T-helper 1 cell treated with Interleukin-12 subunit alpha and Interleukin-12 subunit beta and Interleukin-4 antibody, amounts not matched to agents 30 ng/mL and 1 ng/mL, for 36 hours (primary cell): ENCODE data around the gene SOS1. TPM values are rescaled to one million over a fixed set of nuclear protein-coding genes. Genes with fewer than 3 reads are reported as not detected.

ENCODE experiments used
- intact Hi-C: fragments of 100-400 bp; cut with micrococcal nuclease; formaldehyde crosslinking; loops from one replicate; pipeline ENCODE4 v1.15.1; 2024
- total RNA-seq: library from RNA; stranded (reverse); gene quantifications from 2 replicates; pipeline ENCODE4 v1.2.3, GENCODE V29; 2022

The SOS1 gene
- total RNA-seq, 1 donor from 2014 or later: 283 TPM

DNA sequence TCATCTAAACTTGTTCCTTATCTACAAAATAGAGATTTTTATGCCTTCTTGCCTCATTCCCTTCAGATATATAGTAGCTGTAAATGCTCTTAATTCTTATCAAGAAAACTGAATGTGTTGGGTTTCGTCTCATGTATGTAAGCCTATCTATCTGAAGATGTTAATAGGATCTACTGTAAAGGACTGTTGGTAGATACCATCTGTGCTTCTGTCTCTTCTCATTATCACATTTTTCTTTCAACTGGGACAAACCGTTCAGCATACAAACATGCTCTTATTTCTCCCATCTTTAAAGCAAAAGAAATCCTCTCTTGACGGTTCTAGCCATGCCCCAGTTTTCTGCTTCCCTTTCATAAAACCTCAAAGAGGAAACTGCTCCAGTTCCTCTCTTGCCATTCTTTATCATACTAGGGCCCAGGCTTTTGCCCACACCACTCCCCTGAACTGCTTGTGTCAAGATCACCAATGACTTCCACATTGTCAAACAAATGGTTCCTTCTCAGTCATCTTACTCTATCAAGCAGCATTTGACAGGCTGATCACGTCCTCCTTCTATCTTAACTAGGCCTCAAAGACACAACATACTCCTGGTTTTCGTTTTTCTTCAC, 142.5 kb downstream of the SOS1 start:
- intact Hi-C loops: no loop called here

DNA sequence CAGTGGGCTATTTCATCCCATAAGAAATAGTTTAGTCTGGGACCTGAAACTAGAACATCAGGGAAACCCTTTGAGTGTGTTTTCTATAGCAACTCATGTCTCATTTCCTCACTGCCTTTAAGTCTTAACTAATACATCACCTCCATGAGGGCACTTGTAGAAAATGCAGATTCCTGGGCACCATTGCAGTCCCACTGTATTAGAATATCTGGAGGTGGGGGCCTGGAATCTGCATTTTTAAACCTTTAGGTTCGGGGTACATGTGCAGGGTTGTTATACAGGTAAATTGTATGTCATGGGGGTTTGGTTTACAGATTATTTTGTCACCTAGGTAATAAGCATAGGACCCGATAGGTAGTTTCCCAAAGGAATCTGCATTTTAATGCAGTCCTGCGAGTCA, 143.8 kb downstream of the SOS1 start:
- intact Hi-C loops: no loop called here

DNA sequence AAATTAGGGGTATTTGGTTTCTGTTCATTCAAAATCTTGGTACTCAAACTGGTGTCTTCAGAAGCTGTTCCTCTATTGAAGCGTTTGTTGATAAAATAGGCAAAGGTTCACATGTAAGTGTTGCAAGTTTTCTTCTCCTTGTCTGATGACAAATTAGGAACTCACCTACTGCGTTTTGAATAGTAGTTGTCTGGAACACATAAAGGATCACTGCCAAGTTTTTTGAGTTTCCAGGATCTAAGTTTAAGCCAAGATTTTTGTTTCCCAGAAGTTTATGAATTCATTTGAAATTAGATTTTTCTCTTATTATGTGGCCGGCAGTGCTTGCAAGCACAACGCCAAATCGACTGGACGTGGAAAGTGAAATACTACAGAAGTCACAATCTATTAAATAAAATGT, 145.8 kb downstream of the SOS1 start:
- intact Hi-C loops: no loop called here

DNA sequence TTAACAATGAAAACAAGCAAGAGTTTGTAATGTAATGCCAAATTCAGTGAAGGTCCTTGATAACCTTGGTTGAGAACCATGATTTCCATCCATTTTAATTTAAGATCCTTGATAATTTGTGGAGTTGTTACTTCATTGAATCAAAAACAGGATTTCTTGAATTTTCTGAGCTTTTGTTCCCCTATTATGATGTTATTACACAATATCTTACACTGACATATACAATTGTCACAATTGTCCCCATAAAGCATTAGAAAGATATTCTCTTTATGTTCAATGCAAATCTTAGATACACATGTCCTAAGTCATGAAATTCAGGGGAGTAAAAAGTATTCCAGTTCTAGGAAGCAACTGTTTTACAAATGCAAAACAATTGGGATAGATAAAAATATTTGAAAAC, 147.6 kb downstream of the SOS1 start:
- intact Hi-C loops: no loop called here

DNA sequence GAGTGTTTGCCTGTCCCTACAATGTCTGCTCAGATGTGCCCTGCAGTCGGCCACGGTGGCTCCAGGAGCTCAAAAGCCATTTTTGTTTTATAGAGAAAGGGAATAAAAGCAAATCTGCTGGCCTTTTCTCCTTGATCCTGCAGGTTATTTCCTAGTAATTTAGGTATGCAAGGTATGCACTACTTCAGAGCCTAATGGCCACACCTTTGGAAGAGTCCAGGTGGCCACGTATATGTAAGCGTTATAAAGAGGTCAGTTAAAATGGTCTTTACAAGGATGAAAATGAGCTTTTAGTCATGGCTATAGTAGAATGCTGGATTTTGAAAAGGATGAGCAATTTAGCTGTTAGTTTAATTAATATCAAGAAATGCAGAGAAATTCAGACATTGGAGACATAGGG, 149.5 kb downstream of the SOS1 start:
- intact Hi-C loops: no loop called here

DNA sequence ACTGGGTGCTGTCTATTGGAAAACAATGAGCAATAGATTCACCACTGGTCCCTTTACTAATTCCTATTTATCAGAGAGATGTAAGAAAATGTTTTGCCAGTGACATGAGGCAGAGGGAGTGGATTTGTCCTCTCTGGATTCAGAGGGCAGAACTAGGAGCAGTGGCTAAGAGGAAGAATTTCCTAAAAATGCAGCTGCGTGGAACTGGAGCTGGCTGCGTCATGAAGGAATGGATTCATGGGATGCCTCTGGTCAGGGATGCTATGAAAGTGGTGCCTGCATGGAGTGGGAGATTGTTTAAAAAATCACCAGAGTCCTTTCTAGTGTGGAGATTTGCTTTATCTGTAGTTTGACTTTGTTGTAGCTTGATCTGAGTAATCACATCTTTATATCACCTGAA, 152.8 kb downstream of the SOS1 start:
- intact Hi-C loops: no loop called here

DNA sequence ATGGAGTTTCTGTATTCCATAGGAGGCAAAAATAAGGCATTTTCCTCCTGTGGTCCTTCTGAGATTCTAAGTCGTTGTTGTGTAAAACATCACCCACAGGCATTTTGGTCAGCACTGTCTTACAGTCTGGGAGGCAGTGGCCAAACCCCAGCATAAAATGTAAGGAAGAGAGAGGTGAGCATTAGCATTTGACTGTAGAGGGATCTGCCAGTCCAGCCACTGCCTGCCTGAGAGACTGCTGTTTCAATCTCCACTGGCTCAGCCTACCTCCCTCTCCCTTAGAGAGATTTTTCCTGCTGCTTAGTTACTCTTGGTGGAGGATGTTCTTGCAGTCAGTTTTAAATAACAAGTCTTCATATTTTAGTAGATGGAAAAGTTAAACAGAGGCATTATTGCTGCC, 154.2 kb downstream of the SOS1 start:
- intact Hi-C loops: no loop called here

DNA sequence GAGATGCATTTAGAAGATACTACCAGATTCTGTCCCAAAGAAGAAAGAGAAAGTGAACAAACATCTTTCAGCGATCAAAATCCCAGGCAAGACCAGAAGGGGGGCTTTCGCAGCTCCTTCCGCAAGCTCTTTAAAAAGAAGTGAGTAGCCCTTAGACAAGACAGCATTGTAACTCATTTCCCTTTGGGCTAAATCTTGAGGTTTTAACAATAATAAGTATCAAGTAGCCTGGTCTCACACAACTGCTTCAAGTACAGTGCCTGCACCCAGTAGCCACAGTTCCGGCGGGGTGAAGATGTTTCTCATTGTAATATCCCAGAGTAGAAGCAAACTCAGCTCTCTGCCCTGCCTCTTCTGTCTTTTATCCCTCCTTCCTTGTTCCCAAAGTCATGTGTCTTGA, 154.8 kb downstream of the SOS1 start:
- intact Hi-C loops: no loop called here

DNA sequence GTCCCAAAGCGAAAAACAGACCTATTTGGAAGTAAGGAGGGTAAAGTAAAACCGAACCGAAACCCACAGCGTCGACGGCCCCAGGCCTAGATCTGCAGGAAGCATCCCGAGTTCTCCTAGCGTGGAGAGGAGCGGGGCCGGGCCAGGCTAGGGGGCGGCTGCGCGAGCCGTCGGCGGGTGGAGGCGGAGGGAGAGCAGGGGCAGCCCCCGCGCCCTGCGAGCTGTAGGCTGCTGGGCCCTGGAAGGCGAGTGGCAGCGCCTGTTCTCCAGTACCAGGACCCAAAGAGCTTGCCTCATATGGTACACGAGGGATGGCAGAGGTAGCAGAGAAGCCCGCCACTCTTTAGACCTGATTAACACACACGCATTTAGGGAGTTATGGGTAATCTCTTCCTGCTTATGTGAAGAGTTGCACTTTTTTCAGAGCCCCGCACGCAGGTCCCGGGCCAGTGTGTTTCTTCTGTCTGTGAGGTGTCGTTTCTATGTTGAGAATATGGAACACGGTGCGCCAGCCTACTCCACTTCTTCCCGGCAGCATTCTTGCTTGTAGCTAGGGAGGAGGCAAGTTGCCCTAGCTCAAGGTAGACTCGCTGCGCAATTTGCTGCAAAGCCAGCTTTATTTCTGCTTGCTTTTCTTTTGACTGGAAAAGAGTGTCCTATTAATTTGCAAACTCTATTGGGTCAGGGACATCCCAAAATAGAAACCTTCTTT, 160.1 kb downstream of the SOS1 start:
- intact Hi-C loops: loop anchor here (1.0 kb wide), 1 partner anchor 182 kb away; the partner anchor contains the start of gene GEMIN6

DNA sequence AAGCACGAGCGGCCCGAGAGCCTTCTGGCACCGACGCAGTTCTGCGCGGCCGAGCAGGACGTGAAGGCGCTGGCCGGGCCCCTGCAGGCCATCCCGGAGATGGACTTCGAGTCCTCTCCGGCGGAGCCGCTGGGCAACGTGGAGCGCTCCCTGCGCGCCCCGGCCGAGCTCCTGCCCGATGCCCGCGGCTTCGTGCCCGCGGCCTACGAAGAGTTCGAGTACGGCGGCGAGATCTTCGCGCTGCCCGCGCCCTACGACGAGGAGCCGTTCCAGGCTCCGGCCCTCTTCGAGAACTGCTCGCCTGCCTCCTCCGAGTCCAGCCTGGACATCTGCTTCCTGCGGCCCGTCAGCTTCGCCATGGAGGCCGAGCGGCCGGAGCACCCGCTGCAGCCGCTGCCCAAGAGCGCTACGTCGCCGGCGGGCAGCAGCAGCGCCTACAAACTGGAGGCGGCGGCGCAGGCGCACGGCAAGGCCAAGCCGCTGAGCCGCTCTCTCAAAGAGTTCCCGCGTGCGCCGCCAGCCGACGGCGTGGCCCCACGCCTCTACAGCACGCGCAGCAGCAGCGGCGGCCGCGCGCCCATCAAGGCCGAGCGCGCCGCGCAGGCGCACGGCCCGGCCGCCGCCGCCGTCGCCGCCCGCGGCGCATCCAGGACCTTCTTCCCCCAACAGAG, 160.8 kb downstream of the SOS1 start:
- intact Hi-C loops: loop anchor here (1.0 kb wide), 1 partner anchor 182 kb away; the partner anchor contains the start of gene GEMIN6

DNA sequence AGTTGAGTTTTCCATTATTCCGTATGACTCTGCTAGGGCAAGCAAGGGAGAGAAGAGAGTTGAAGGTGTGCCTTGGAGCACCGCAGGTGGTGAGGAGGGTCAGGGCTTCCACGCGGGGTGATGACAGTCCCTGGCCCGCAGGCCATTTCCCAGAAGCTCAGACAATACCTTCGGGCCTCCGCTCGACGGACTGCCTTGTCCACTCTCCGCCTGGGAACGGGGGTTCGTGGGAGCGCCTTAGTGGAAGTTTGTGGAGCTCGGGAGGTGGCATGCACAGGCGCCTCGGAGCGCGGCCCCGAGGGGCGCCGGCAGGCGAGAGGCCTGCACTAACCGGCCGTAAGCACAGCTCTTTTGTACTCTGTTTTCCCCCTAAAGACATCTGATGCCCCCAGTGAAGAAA, 161.4 kb downstream of the SOS1 start:
- intact Hi-C loops: no loop called here

DNA sequence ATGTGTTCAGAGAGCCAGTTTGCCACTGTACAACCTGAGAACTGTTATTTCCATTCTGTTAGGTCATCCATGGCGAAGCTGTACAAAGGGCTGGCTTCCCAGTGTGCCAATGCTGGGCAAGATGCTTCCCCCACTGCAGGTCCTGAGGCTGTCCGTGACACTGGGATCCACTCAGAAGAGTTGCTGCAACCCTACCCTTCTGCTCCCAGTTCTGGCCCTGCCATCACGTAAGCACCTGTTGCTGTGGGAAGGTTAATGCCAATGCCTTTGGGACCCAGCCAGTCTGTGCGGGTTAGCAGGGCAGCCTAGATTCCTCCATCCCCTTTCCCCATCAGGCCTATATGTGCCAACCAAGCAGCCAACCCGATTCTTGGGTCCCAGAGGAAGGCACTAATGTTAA, 162.9 kb downstream of the SOS1 start:
- intact Hi-C loops: no loop called here

DNA sequence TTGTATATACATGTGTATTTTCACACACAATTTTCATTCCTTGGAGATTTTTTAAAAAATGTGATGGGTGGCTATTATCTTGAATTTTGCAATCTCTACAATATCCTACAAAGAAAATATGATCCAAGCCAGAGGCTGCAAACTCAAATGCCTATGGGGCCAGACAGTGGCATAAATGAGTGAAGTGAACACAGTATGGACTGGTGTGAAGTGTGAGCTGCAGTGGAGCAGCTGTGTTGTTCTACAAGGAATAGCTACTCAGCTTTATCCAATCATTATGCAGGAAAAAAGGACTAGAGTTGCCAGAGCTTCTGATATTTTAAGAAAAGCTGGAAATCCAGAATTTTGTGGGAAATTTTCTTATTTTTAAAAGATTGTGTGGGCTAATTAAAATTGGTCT, 169.1 kb downstream of the SOS1 start:
- intact Hi-C loops: no loop called here

DNA sequence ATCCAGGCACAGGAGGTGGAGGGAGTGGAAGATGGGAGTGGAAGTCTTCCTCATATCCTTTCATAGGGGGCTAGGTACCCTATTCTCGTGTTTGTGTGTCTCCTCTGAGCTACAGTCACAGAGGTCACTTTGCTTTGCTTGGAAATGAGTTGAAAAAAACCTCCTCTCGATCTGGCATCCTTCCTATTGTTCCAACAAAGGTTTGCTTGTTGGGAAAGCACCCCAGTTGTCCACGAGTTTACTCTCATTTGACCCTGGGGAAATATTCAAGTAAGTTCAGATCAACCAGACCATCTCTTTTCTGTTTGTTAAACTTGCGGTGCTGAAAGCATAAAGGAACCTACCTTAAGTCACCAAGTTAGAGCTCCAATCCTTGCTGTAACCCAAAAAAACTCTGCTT, 171.9 kb downstream of the SOS1 start:
- intact Hi-C loops: no loop called here

DNA sequence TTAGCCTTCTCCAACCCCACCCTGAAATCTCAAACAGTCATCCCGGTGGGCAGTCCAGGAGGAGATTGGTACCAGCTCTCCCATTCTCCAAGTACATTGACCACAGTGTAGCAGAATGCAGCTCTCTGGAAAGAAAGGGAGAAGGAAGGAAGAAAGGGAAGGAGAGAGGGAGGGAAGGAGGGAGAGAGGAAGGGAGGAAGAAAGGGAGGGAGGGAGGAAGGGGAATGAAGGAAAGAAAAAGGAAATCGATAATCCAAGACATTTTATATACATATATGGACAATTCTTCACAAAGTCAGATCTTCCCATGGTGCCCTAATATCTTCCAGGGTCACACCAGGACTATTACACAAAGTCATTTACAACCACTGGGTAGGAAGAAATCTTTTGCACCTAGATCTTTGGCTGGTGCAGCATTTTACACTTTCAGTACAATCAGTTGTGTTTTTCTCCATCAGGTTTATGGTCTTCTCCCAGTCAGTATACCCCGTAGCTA, 172.4 kb downstream of the SOS1 start:
- intact Hi-C loops: no loop called here

DNA sequence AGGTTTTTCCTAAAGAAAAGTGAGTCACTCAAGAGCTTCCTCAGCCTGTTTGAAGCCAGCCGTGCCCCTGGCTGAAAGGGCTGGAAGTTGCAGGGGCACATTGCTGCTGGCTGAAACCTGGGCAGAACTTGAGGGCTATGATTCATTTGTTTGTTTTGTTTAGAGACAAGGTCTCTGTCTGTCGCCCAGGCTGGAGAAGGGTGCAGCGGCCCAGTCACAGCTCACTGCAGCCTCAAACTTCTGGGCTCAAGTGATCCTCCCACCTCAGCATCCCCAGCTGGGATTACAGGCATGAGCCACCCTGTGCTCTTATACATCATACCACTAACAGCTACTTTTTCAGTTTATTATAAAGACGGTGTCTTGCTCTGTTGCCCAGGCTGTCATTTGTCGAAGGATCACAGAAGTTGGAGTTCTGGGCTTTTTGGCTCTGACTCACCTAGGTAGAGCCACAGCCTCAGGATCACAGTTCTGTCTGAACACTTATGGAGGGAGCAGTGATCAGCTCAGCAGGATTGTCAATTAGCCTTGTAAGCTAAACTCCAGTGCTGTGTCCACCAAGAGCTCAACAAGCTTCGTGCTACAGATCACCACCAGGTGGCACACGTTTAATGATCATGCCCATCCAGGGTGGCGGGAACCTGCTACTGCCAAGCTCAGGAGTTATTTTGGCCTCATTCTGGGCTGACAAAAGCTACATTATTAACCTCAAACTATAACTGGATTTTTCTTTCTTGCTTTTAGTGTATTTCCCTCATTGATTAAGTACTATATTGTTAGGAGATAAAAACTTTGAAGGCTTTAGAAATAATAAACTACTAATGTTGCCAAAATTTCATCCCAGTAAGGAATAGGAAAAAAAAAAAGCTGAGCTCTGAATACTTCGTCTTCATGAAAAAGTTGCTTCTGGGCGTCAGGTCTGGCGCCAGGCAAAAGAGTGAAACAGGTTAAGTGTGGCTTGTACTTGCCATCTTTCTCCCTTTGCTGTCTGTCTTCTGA, 173.3 kb downstream of the SOS1 start:
- intact Hi-C loops: loop anchor here (1.0 to 2.0 kb wide), 4 partner anchors 111 to 783 kb away; no protein-coding TSS in a partner anchor

DNA sequence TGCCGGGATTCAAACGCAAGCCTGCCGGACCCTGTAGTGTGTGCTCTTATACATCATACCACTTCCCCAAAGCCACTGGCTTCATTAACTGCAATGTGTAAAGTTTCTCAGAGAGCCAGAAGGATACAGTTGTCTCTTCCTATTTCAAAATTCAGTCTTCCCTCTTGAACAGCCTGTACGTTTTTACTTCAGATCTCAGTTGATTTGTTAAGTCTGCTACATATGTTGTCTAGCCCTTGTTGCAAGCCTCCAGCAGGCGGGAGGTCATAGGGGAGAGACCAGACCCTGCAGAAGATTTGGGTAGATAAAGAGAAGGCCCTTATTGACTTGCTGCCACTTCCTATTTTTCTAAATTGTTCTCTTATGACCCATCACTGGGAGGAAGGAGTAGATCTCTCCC, 174.9 kb downstream of the SOS1 start:
- intact Hi-C loops: loop anchor here (2.0 kb wide), 3 partner anchors 113 to 785 kb away; no protein-coding TSS in a partner anchor

DNA sequence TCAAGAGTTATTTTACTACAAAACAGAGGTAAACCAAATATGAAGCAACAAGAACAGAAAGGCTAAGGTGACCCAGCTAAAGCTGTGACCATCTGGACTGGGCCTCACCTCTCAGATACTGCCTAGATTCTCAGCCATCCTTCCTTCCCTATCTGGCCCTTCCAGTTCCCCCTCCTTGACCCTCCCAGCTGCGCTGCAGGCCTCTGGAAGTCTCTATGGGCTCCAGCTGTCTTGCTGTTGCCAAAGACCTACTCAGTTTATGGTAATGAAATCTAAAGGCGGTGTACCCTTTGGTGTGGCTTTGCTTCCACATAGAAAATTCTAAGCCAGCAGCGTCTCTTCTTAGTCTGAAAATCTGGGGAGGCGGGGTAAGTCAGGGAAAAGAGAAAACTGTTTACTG, 175.5 kb downstream of the SOS1 start:
- intact Hi-C loops: no loop called here

DNA sequence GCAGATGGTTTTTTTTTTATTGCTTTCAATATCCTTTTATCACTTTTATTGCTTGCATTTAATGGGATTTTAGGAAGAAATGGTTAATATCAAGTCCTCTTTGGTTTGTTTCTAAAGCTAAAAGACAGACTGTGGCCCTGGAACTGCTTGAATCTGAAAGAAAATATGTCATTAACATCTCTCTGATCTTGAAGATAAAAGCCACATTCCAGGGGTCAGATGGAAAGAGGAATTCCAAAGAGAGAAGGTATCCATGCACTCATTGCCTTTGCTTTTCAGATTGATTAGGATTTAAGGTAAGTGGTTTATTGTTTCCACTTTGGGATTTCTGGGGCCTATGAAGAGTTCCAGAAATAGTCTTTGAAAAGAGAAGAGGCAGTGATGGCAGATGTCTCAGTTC, 177.1 kb downstream of the SOS1 start:
- intact Hi-C loops: no loop called here

DNA sequence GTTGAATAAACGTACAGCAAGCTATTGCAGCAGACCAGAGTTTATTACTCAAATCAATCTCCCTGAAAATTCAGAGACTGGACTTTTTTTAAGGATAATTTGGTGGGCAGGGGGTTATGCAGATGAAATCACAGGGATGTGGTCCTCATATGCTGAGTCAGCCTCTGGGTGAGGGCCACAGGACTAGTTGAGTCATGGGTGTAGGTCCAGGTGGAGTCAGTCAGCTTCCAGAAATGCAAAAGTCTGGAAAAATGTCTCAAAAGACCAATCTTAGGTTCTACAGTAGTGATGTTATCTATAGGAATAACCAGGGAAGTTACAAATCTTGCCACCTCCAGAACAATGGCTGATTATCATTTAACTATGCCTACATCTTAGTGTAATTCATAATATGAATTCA, 180.1 kb downstream of the SOS1 start:
- intact Hi-C loops: no loop called here

DNA sequence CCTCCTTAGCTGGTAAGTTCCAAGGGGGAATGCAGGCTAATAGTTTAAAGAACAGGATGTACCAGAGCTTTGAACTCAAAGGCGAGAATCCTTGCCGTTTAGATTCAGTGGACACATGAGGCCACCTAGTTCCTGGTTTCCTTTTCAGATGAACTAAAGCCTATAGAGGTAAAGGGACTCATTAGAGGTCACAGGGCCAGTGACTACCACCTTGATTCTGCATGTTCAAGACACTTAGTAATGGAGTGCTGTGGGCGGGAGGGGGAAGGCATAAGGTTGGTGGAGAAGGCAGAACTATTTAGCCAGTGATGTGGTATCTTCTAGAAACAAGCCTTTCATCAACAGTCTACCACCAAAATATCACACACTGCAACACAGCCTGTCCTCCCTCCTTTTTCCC, 183.3 kb downstream of the SOS1 start:
- intact Hi-C loops: no loop called here
